GM12864 (cell line): Measurements from ENCODE around the gene VWA8.

Experiments used
- DNase-seq: peaks from one replicate; pipeline ENCODE4 v3.0.0-alpha.2; 2011; ENCODE audit warnings: low read depth
- H3K4me3 ChIP-seq: 2 replicates; pipeline ENCODE4 v1.5.1; 2011; ENCODE audit warnings: mild to moderate bottlenecking, low read depth, low read length, control low read depth
- CTCF ChIP-seq: IDR thresholded peaks from 2 replicates; pipeline ENCODE4 v1.5.1; 2011; ENCODE audit warnings: low read depth, mild to moderate bottlenecking, moderate library complexity, low read length, control low read depth, inconsistent platforms; ENCODE audit errors: missing control alignments

The VWA8 gene

GRCh38 chr13:41995946-41996345 lies 35.0 kb upstream of the VWA8 start:
- no peak for DNase-seq
- no peak overlapping the region for H3K4me3 ChIP-seq
- TF ChIP-seq CTCF = no peak

GRCh38 chr13:41995336-41995735 lies 34.4 kb upstream of the VWA8 start:
- TF ChIP-seq CTCF = no peak
- H3K4me3 ChIP-seq = no peak overlapping the region
- no peak for DNase-seq

- no peak for TF ChIP-seq CTCF
- H3K4me3 ChIP-seq = no peak overlapping the region
- no peak for DNase-seq
These were observed 33.8 kb upstream of the VWA8 start for GRCh38 chr13:41994696-41995095.

GRCh38 chr13:41991936-41992335 lies 31.0 kb upstream of the VWA8 start:
- DNase-seq = no peak
- no peak for TF ChIP-seq CTCF
- H3K4me3 ChIP-seq = no peak overlapping the region

- DNase-seq = no peak
- no peak for TF ChIP-seq CTCF
- H3K4me3 ChIP-seq = no peak overlapping the region
These were observed 27.3 kb upstream of the VWA8 start for GRCh38 chr13:41988244-41988643.

- DNase-seq = no peak
These were observed 25.0 kb upstream of the VWA8 start for GRCh38 chr13:41985788-41986508.

More at GRCh38 chr13:41985788-41986508, 25.0 kb upstream of the VWA8 start:
- no peak overlapping the region for H3K4me3 ChIP-seq
- TF ChIP-seq CTCF = no peak
